ENCODE results near the gene POLR3K.

POLR3K gene

GRCh38 chr16:63466-63865, 10.1 kb upstream of the POLR3K start:
- Histone ChIP-seq H3K27me3 (ENCODE audit: control insufficient read depth, insufficient read depth, low read length, poor library complexity, severe bottlenecking) (no peaks in the 10 kb centered on the region), H3K4me3 (ENCODE audit: insufficient read depth, low read depth, low read length) (no peak overlapping the region), H3K27ac (ENCODE audit: insufficient read depth, low read depth, low read length, poor library complexity, severe bottlenecking) (no peak overlapping the region), H3K9me3 (ENCODE audit: control insufficient read depth, low read length) (no peaks in the 10 kb centered on the region), H3K36me3 (ENCODE audit: control insufficient read depth, insufficient read depth, low read length) (peaks cover 22% of the 10 kb centered on the region), H3K4me1 (ENCODE audit: control insufficient read depth, insufficient read depth, low read length) (peaks cover 16% of the 10 kb centered on the region)
- 96% methylated on average over 16 of the region's 16 CpGs for WGBS, 2 experiments

- WGBS, 2 experiments: 95 to 96% methylated on average over 21 of the region's 21 CpGs
- Histone ChIP-seq H3K9me3 (ENCODE audit: control insufficient read depth, low read length) (no peaks in the 10 kb centered on the region), H3K36me3 (ENCODE audit: control insufficient read depth, insufficient read depth, low read length) (peaks cover 22% of the 10 kb centered on the region), H3K27ac (ENCODE audit: insufficient read depth, low read depth, low read length, poor library complexity, severe bottlenecking) (no peak overlapping the region), H3K27me3 (ENCODE audit: control insufficient read depth, insufficient read depth, low read length, poor library complexity, severe bottlenecking) (no peaks in the 10 kb centered on the region), H3K4me3 (ENCODE audit: insufficient read depth, low read depth, low read length) (no peak overlapping the region), H3K4me1 (ENCODE audit: control insufficient read depth, insufficient read depth, low read length) (peaks cover 11% of the 10 kb centered on the region)
Measured at GRCh38 chr16:62968-63391, 9.6 kb upstream of the POLR3K start.

GRCh38 chr16:62283-62967, 9.0 kb upstream of the POLR3K start:
- H3K27ac ChIP-seq (ENCODE audit: insufficient read depth, low read depth, low read length, poor library complexity, severe bottlenecking): no peak overlapping the region
- peaks cover 22% of the 10 kb centered on the region for H3K36me3 ChIP-seq (ENCODE audit: control insufficient read depth, insufficient read depth, low read length)
- H3K27me3 ChIP-seq (ENCODE audit: control insufficient read depth, insufficient read depth, low read length, poor library complexity, severe bottlenecking): no peaks in the 10 kb centered on the region
- WGBS, 2 experiments: 96% methylated on average over 34 of the region's 34 CpGs
- no peaks in the 10 kb centered on the region for H3K9me3 ChIP-seq (ENCODE audit: control insufficient read depth, low read length)
- peaks cover 6% of the 10 kb centered on the region for H3K4me1 ChIP-seq (ENCODE audit: control insufficient read depth, insufficient read depth, low read length)
- H3K4me3 ChIP-seq (ENCODE audit: insufficient read depth, low read depth, low read length): no peak overlapping the region

GRCh38 chr16:61879-62281, 8.5 kb upstream of the POLR3K start:
- Histone ChIP-seq H3K9me3 (ENCODE audit: control insufficient read depth, low read length) (no peaks in the 10 kb centered on the region), H3K36me3 (ENCODE audit: control insufficient read depth, insufficient read depth, low read length) (peaks cover 22% of the 10 kb centered on the region), H3K27ac (ENCODE audit: insufficient read depth, low read depth, low read length, poor library complexity, severe bottlenecking) (no peak overlapping the region), H3K27me3 (ENCODE audit: control insufficient read depth, insufficient read depth, low read length, poor library complexity, severe bottlenecking) (no peaks in the 10 kb centered on the region), H3K4me3 (ENCODE audit: insufficient read depth, low read depth, low read length) (no peak overlapping the region), H3K4me1 (ENCODE audit: control insufficient read depth, insufficient read depth, low read length) (peaks cover under 1% of the 10 kb centered on the region)
- 97% methylated on average over 32 of the region's 32 CpGs for WGBS, 2 experiments

GRCh38 chr16:60929-61878, 7.8 kb upstream of the POLR3K start:
- Histone ChIP-seq H3K36me3 (ENCODE audit: control insufficient read depth, insufficient read depth, low read length) (peaks cover 22% of the 10 kb centered on the region), H3K4me1 (ENCODE audit: control insufficient read depth, insufficient read depth, low read length) (no peaks in the 10 kb centered on the region), H3K9me3 (ENCODE audit: control insufficient read depth, low read length) (no peaks in the 10 kb centered on the region), H3K4me3 (ENCODE audit: insufficient read depth, low read depth, low read length) (no peak overlapping the region), H3K27ac (ENCODE audit: insufficient read depth, low read depth, low read length, poor library complexity, severe bottlenecking) (no peak overlapping the region), H3K27me3 (ENCODE audit: control insufficient read depth, insufficient read depth, low read length, poor library complexity, severe bottlenecking) (no peaks in the 10 kb centered on the region)
- WGBS, 2 experiments: 94 to 95% methylated on average over 89 of the region's 89 CpGs

- Histone ChIP-seq H3K27me3 (ENCODE audit: control insufficient read depth, insufficient read depth, low read length, poor library complexity, severe bottlenecking) (no peaks in the 10 kb centered on the region), H3K4me1 (ENCODE audit: control insufficient read depth, insufficient read depth, low read length) (no peaks in the 10 kb centered on the region), H3K36me3 (ENCODE audit: control insufficient read depth, insufficient read depth, low read length) (peaks cover 22% of the 10 kb centered on the region), H3K4me3 (ENCODE audit: insufficient read depth, low read depth, low read length) (no peak overlapping the region), H3K9me3 (ENCODE audit: control insufficient read depth, low read length) (no peaks in the 10 kb centered on the region), H3K27ac (ENCODE audit: insufficient read depth, low read depth, low read length, poor library complexity, severe bottlenecking) (no peak overlapping the region)
- 94 to 95% methylated on average over 11 of the region's 11 CpGs for WGBS, 2 experiments
Measured at GRCh38 chr16:60166-60565, 6.8 kb upstream of the POLR3K start.

- H3K36me3 ChIP-seq (ENCODE audit: control insufficient read depth, insufficient read depth, low read length): peaks cover 22% of the 10 kb centered on the region
Measured at GRCh38 chr16:59440-60059, 6.1 kb upstream of the POLR3K start.

GRCh38 chr16:58491-59439, 5.4 kb upstream of the POLR3K start:
- 94% methylated on average over 29 of the region's 29 CpGs for WGBS, 2 experiments
- Histone ChIP-seq H3K36me3 (ENCODE audit: control insufficient read depth, insufficient read depth, low read length) (peaks cover 22% of the 10 kb centered on the region), H3K27ac (ENCODE audit: insufficient read depth, low read depth, low read length, poor library complexity, severe bottlenecking) (no peak overlapping the region)

More at GRCh38 chr16:59440-60059, 6.1 kb upstream of the POLR3K start:
- no peaks in the 10 kb centered on the region for H3K9me3 ChIP-seq (ENCODE audit: control insufficient read depth, low read length)
- no peak overlapping the region for H3K27ac ChIP-seq (ENCODE audit: insufficient read depth, low read depth, low read length, poor library complexity, severe bottlenecking)
- no peak overlapping the region for H3K4me3 ChIP-seq (ENCODE audit: insufficient read depth, low read depth, low read length)
- no peaks in the 10 kb centered on the region for H3K27me3 ChIP-seq (ENCODE audit: control insufficient read depth, insufficient read depth, low read length, poor library complexity, severe bottlenecking)
- H3K4me1 ChIP-seq (ENCODE audit: control insufficient read depth, insufficient read depth, low read length): no peaks in the 10 kb centered on the region
- WGBS, 2 experiments: 95% methylated on average over 14 of the region's 14 CpGs

GRCh38 chr16:57711-58110, 4.3 kb upstream of the POLR3K start:
- Histone ChIP-seq H3K4me1 (ENCODE audit: control insufficient read depth, insufficient read depth, low read length) (no peaks in the 10 kb centered on the region), H3K27me3 (ENCODE audit: control insufficient read depth, insufficient read depth, low read length, poor library complexity, severe bottlenecking) (no peaks in the 10 kb centered on the region), H3K27ac (ENCODE audit: insufficient read depth, low read depth, low read length, poor library complexity, severe bottlenecking) (no peak overlapping the region), H3K9me3 (ENCODE audit: control insufficient read depth, low read length) (no peaks in the 10 kb centered on the region), H3K4me3 (ENCODE audit: insufficient read depth, low read depth, low read length) (no peak overlapping the region), H3K36me3 (ENCODE audit: control insufficient read depth, insufficient read depth, low read length) (peaks cover 22% of the 10 kb centered on the region)
- 92% methylated on average over 8 of the region's 8 CpGs for WGBS, 2 experiments

More at GRCh38 chr16:58491-59439, 5.4 kb upstream of the POLR3K start:
- no peak overlapping the region for H3K4me3 ChIP-seq (ENCODE audit: insufficient read depth, low read depth, low read length)
- H3K27me3 ChIP-seq (ENCODE audit: control insufficient read depth, insufficient read depth, low read length, poor library complexity, severe bottlenecking): no peaks in the 10 kb centered on the region
- no peaks in the 10 kb centered on the region for H3K9me3 ChIP-seq (ENCODE audit: control insufficient read depth, low read length)
- no peaks in the 10 kb centered on the region for H3K4me1 ChIP-seq (ENCODE audit: control insufficient read depth, insufficient read depth, low read length)

Data from ectodermal cell (in vitro differentiated cells).